ENCODE measurements around the gene KCNK18. TPM values are rescaled to one million over a fixed set of nuclear protein-coding genes. Genes with fewer than 3 reads are reported as not detected.

Gene KCNK18
- total RNA-seq, 2 experiments from 2014 or later = not detected

GRCh38 chr10:117218654-117219053 is 21.4 kb downstream of the KCNK18 start:
- POLR2A ChIA-PET = interaction anchor here (0.6 kb wide), 2 partner anchors 200 to 371 kb away, joined by 3 to 8 read pairs; no protein-coding TSS in a partner anchor
- H3K4me3 ChIP-seq (ENCODE audit: low read depth, low read length, poor library complexity, severe bottlenecking) = no peak overlapping the region

GRCh38 chr10:117221156-117221711 is 23.9 kb downstream of the KCNK18 start:
- TF ChIP-seq EZH2phosphoT487 (IDR thresholded peaks at IDR 0.05; ENCODE audit: borderline replicate concordance, low read depth, low read length) (no peak), CTCF (conservative IDR thresholded peaks at IDR 0.05; ENCODE audit: low read length) (no peak)
- Histone ChIP-seq H3K79me2 (ENCODE audit: insufficient read depth, low read depth, low read length) (no peaks in the 10 kb centered on the region), H2AFZ (ENCODE audit: low read length) (no peak overlapping the region), H3K9me3 (ENCODE audit: low read length) (no peaks in the 10 kb centered on the region), H3K4me2 (ENCODE audit: low read length) (no peak overlapping the region), H3K4me1 (ENCODE audit: insufficient read depth, low read length, poor library complexity, severe bottlenecking) (no peaks in the 10 kb centered on the region), H4K20me1 (ENCODE audit: insufficient read depth, low read length) (no peaks in the 10 kb centered on the region), H3K9me2 (ENCODE audit: insufficient read depth, low read length) (no peaks in the 10 kb centered on the region), H3K27ac (ENCODE audit: low read depth, low read length, poor library complexity, severe bottlenecking) (no peak overlapping the region), H3K36me3 (ENCODE audit: insufficient read depth, low read length) (no peaks in the 10 kb centered on the region), H3K4me3 (ENCODE audit: low read depth, low read length, poor library complexity, severe bottlenecking) (no peak overlapping the region)
- DNase-seq (ENCODE audit: low spot score) = no peak
- ChIA-PET CTCF (ENCODE audit: unreplicated experiment) (no interaction called here), POLR2A (no interaction called here)
- intact Hi-C loops (cut with micrococcal nuclease; ENCODE audit: unreplicated experiment) = no loop called here
- no TSS peak for BruUV-seq (replicated peaks)

More at GRCh38 chr10:117218654-117219053, 21.4 kb downstream of the KCNK18 start:
- no peaks in the 10 kb centered on the region for H4K20me1 ChIP-seq (ENCODE audit: insufficient read depth, low read length)
- no peak overlapping the region for H3K4me2 ChIP-seq (ENCODE audit: low read length)
- H3K9me2 ChIP-seq (ENCODE audit: insufficient read depth, low read length) = no peaks in the 10 kb centered on the region
- intact Hi-C loops (cut with micrococcal nuclease; ENCODE audit: unreplicated experiment) = loop anchor here (10.0 kb wide), 1 partner anchor 196 kb away; no protein-coding TSS in a partner anchor
- BruUV-seq (replicated peaks) = no TSS peak
- H3K36me3 ChIP-seq (ENCODE audit: insufficient read depth, low read length) = no peaks in the 10 kb centered on the region
- no peaks in the 10 kb centered on the region for H3K4me1 ChIP-seq (ENCODE audit: insufficient read depth, low read length, poor library complexity, severe bottlenecking)
- no peaks in the 10 kb centered on the region for H3K79me2 ChIP-seq (ENCODE audit: insufficient read depth, low read depth, low read length)
- H2AFZ ChIP-seq (ENCODE audit: low read length) = no peak overlapping the region
- no peak for DNase-seq (ENCODE audit: low spot score)
- no peaks in the 10 kb centered on the region for H3K9me3 ChIP-seq (ENCODE audit: low read length)
- TF ChIP-seq CTCF (conservative IDR thresholded peaks at IDR 0.05; ENCODE audit: low read length) (no peak), EZH2phosphoT487 (IDR thresholded peaks at IDR 0.05; ENCODE audit: borderline replicate concordance, low read depth, low read length) (no peak)
- CTCF ChIA-PET (ENCODE audit: unreplicated experiment) = no interaction called here
- no peak overlapping the region for H3K27ac ChIP-seq (ENCODE audit: low read depth, low read length, poor library complexity, severe bottlenecking)

GRCh38 chr10:117222552-117222951 is 25.3 kb downstream of the KCNK18 start:
- Histone ChIP-seq H3K4me1 (ENCODE audit: insufficient read depth, low read length, poor library complexity, severe bottlenecking) (no peaks in the 10 kb centered on the region), H3K4me3 (ENCODE audit: low read depth, low read length, poor library complexity, severe bottlenecking) (no peak overlapping the region), H3K79me2 (ENCODE audit: insufficient read depth, low read depth, low read length) (no peaks in the 10 kb centered on the region), H3K27ac (ENCODE audit: low read depth, low read length, poor library complexity, severe bottlenecking) (no peak overlapping the region), H3K9me2 (ENCODE audit: insufficient read depth, low read length) (no peaks in the 10 kb centered on the region), H3K9me3 (ENCODE audit: low read length) (no peaks in the 10 kb centered on the region), H3K4me2 (ENCODE audit: low read length) (no peak overlapping the region), H4K20me1 (ENCODE audit: insufficient read depth, low read length) (no peaks in the 10 kb centered on the region), H3K36me3 (ENCODE audit: insufficient read depth, low read length) (no peaks in the 10 kb centered on the region), H2AFZ (ENCODE audit: low read length) (no peak overlapping the region)
- POLR2A ChIA-PET = no interaction called here
- CTCF ChIA-PET (ENCODE audit: unreplicated experiment) = no interaction called here
- BruUV-seq (replicated peaks) = no TSS peak
- intact Hi-C loops (cut with micrococcal nuclease; ENCODE audit: unreplicated experiment) = no loop called here
- DNase-seq (ENCODE audit: low spot score) = no peak
- no peak for TF ChIP-seq CTCF (conservative IDR thresholded peaks at IDR 0.05; ENCODE audit: low read length)
- TF ChIP-seq EZH2phosphoT487 (IDR thresholded peaks at IDR 0.05; ENCODE audit: borderline replicate concordance, low read depth, low read length) = no peak
